Choroid plexus epithelial cell (primary cell): ENCODE measurements around the gene CARS1.
A peak's percentile ranks its signal among the peaks of the same experiment; 100 is the strongest.

Source experiments
- DNase-seq: peaks from one replicate; pipeline ENCODE4 v3.0.0-alpha.2; 2010; ENCODE audit warnings: low read depth
- H3K4me3 ChIP-seq: 2 replicates; pipeline ENCODE4 v1.5.1; 2011; ENCODE audit warnings: low read depth, mild to moderate bottlenecking, control low read depth, low read length, moderate library complexity
- CTCF ChIP-seq: conservative IDR thresholded peaks from 2 replicates; pipeline ENCODE4 v1.5.1; 2011; ENCODE audit warnings: low read depth, mild to moderate bottlenecking, control low read depth, inconsistent platforms, low read length, moderate library complexity

CARS1 gene

DNA sequence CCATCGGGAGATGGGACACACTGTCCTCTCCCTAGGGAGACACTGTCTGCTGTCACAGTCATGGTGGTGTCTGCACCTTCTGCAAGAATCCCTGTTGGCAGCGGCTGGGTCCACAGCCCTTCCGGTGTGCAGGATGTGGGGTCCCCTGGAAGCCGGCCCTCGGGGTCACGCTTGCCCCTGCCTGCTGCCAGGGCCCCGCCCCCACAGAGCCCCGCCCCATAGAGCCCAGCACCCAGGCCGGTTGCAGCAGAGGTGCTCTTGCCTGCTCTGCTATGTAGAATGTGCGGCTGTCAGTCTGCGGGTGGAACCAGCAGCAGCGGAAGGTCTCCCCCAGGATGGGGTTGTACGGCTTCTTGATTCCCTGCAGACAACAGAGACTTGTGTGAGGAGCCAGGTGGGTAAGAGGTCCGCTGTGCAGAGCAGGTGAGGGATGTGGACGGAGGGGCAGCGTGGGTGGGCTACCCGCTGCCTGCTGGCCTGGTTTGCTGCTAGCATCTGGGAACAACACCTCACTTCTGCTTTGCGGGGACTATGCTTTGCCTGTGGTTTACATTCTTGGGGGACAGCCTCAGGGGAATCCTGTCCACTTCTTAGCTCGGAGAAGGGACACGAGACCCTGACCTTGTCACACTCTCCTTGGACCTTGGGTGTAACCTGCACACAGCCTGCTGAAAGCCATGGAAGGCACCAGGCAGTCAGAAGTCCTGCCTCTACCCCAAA, 44.9 kb upstream of the CARS1 start:
- DNase-seq: no peak
- H3K4me3 ChIP-seq: no peak overlapping the region
- no peak for TF ChIP-seq CTCF

- no peak for TF ChIP-seq CTCF
- H3K4me3 ChIP-seq: no peak overlapping the region
- DNase-seq: no peak
These were observed 42.0 kb upstream of the CARS1 start for GRCh38 chr11:3099178-3099577.

DNA sequence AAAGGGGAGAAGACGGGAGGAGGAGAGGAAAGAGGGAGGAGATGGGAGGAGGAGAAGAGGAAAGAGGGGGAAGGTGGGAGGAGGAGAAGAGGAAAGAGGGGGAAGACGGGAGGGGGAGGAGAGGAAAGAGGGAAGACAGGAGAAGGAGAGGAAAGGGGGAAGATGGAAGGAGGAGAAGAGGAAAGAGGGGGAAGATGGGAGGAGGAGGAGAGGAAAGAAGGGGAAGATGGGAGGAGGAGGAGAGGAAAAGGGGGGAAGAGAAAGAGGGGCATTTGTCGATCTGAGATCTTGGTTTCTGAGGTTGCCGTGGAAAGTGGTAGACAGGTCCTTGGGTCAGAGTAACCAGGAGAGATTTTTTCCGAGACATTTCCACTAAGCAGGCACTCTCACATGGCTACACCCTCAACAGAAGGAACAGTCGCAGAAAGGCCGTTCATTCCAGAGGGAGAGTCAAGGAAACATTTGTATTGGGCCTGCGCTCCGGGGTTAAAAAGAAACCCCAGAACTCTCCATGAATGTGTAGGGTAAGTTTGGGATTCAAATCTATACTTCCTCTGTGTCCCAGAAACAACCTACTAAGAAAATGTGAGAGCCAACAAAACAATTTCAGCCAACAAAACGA, 39.8 kb upstream of the CARS1 start:
- no peak for TF ChIP-seq CTCF
- no peak for DNase-seq
- no peak overlapping the region for H3K4me3 ChIP-seq

GRCh38 chr11:3095712-3096361, 38.6 kb upstream of the CARS1 start:
- TF ChIP-seq CTCF: no peak
- peak; percentile 79 for DNase-seq
- no peak overlapping the region for H3K4me3 ChIP-seq

DNA sequence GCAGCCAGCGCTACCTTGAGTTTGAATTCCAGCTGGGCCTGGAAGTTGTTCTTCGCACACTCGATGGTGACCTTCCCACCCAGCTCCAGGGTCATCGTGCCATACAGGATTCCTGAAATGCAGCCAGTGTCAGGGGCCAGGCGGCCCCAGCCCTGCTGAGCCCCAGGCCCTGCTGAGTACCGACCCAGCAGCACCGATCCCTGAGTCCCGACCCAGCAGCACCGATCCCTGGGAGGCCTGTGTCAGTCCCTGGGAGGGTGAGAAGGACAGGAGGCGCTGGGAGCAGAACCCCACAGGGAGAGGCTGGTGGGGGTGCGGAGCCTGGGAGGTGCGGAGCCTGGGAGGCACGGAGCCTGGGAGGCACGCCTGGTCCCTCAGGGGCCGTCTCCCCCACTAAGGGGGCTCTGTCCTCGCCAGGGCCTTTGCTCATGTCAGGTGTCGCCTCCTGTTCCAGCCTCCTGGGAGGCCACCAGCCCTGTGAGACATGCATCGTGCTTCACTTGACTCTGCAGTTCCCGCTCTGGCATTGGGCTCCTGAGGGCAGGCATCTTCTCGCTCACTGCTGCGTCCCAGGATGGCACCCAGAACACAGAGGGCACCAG, 37.1 kb upstream of the CARS1 start:
- no peak overlapping the region for H3K4me3 ChIP-seq
- DNase-seq: no peak
- TF ChIP-seq CTCF: no peak

DNA sequence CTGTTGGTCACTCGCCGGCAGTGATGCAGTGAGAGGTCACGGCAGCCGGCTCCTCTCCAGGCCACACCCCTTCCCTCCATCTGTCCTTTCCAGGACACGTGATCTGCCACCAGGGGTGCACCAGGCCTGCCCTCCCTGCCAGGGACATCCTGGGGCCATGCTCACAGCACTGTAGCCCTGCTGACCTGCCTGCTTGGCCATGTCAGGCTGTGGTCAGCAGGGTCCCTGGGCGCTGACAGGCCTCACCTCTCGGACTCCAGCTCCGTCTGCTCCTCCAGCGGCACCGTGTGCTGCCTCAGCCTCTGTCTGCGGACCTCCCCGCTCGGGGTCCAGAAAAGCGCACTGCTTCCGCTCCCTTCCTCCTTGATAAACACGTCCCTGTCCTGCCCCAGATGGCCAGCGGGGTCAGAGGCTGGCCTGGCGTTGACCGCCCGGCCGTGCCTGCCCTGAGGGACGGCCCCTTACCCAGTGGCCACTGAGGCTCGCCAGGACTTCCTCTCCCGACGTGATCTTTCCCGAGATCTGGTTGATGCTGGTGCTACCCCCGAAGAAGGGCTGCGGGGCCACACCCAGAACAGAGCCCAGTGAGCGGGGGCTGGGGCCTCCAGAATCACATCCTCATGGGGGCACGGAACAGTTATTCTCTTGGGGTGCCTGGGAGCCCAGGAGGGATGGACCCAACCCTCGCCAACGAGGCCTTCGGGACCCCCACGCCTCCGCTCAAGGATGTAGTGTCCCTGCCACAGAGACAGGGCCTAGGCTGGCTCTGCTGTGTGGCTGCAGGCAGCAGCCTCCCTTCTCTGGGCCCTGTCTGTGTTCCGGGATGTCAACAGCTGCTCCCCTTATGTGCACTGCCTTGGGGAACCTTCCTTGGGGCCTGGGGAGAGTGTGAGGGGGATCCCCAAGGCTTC, 36.3 kb upstream of the CARS1 start:
- no peak for DNase-seq
- TF ChIP-seq CTCF: no peak
- no peak overlapping the region for H3K4me3 ChIP-seq
